ENCODE data around the gene MYO5A.

DNA sequence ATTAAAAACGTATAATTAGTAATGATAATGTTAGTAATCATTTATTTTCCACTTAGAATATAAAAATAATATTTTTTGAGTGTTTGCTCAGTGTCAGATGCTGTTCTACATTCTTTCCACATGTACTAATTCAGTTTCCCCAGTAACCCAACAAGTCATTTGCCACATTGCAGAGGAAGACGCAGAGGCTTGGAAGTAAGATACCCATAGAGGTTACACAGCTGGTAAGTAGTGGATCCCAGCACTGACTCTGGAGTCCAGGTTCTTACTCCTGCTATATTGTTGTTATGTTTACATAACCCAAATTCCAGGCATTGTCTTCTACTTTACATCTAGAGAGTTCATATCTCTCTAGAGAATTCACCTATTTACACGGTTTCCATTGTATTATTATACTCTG lies 184.8 kb downstream of the MYO5A start:
- TF ChIP-seq, protein P1, sequence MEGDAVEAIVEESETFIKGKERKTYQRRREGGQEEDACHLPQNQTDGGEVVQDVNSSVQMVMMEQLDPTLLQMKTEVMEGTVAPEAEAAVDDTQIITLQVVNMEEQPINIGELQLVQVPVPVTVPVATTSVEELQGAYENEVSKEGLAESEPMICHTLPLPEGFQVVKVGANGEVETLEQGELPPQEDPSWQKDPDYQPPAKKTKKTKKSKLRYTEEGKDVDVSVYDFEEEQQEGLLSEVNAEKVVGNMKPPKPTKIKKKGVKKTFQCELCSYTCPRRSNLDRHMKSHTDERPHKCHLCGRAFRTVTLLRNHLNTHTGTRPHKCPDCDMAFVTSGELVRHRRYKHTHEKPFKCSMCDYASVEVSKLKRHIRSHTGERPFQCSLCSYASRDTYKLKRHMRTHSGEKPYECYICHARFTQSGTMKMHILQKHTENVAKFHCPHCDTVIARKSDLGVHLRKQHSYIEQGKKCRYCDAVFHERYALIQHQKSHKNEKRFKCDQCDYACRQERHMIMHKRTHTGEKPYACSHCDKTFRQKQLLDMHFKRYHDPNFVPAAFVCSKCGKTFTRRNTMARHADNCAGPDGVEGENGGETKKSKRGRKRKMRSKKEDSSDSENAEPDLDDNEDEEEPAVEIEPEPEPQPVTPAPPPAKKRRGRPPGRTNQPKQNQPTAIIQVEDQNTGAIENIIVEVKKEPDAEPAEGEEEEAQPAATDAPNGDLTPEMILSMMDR (IDR thresholded peaks at IDR 0.05), result no peak
- TF ChIP-seq POLR2AphosphoS5 (IDR thresholded peaks at IDR 0.05; ENCODE audit: insufficient read depth in 1 of 2, low read depth in 1 of 2), result no peak
